Measurements from ENCODE around the gene TMCC2. TPM values are rescaled to one million over a fixed set of nuclear protein-coding genes. Genes with fewer than 3 reads are reported as not detected.
A peak's percentile ranks its signal among the peaks of the same experiment; 100 is the strongest.

The TMCC2 gene
- total and polyA plus RNA-seq, 2 of the 4 experiments (the other 2 are of a cell fraction): 2.0 to 4.2 TPM

GRCh38 chr1:205296154-205296553, 68.4 kb downstream of the TMCC2 start:
- Histone ChIP-seq H2BK5ac (ENCODE audit: low read depth, low read length, poor library complexity, severe bottlenecking) (peak overlapping the region; percentile 97), H3K79me1 (ENCODE audit: low read depth in 1 of 2, low read length in 2 of 2) (peaks cover 20 to 63% of the 10 kb centered on the region in 2 experiments), H4K91ac (ENCODE audit: insufficient read depth, low read depth, low read length) (peak overlapping the region; percentile 97), H2BK15ac (ENCODE audit: low read depth, low read length) (peak overlapping the region; percentile 99), H3K23ac (ENCODE audit: low read depth, low read length) (peak overlapping the region; percentile 87; the same call in 1 of the 2 replicates), H3K9me3 (ENCODE audit: control insufficient read depth, insufficient read depth, low read length) (no peaks in the 10 kb centered on the region), H3K36me3 (ENCODE audit: control insufficient read depth, insufficient read depth, low read length) (no peaks in the 10 kb centered on the region), H4K20me1 (ENCODE audit: insufficient read depth, low read length) (no peaks in the 10 kb centered on the region), H3K4me1 (ENCODE audit: control insufficient read depth, insufficient read depth, low read length) (peaks cover 37% of the 10 kb centered on the region), H3K9ac (ENCODE audit: low read depth, low read length) (no peak overlapping the region), H3K9me1 (ENCODE audit: insufficient read depth, low read length) (peaks cover 36% of the 10 kb centered on the region), H2AFZ (replicated peaks; ENCODE audit: low read length, poor library complexity) (no peak overlapping the region), H3K18ac (ENCODE audit: low read depth, low read length) (peak overlapping the region; percentile 95; the same call in 1 of the 2 replicates), H4K5ac (ENCODE audit: low read depth, low read length) (peak overlapping the region; percentile 82; the same call in 1 of the 2 replicates), H3K27ac (ENCODE audit: insufficient read depth, low read length) (peak overlapping the region; percentile 65), H3K4me3 (ENCODE audit: insufficient read depth, low read depth, low read length) (no peak overlapping the region), H2AK5ac (ENCODE audit: low read depth, low read length) (peak overlapping the region; percentile 99), H3K27me3 (ENCODE audit: control insufficient read depth, insufficient read depth, low read length) (no peaks in the 10 kb centered on the region), H2BK120ac (ENCODE audit: low read depth, low read length) (peak overlapping the region; percentile 99), H3K4me2 (ENCODE audit: low read depth, low read length) (no peak overlapping the region), H2AK9ac (replicated peaks; ENCODE audit: low read depth, low read length, poor library complexity) (peak overlapping the region; percentile 60), H3K4ac (ENCODE audit: low read depth, low read length) (peak overlapping the region; percentile 99), H4K8ac (ENCODE audit: low read depth in 2 of 2, low read length in 2 of 2) (peak overlapping the region; percentile 81 to 97), H3K14ac (replicated peaks; ENCODE audit: low read depth, low read length) (peak overlapping the region; percentile 77), H2BK20ac (ENCODE audit: low read depth, low read length) (peak overlapping the region; percentile 100), H3K56ac (ENCODE audit: extremely low read depth, insufficient read depth, low read length) (peak overlapping the region; percentile 66)
- 77% methylated on average over 2 of the region's 2 CpGs; no CpG with 5 or more reads in 1 of the 2 experiments for WGBS, 2 experiments (ENCODE audit: extremely low coverage in 2 of 2, insufficient read length in 1 of 2)
- POLR2A ChIA-PET (ENCODE audit: unreplicated experiment): no interaction called here
- BruUV-seq (replicated peaks): no TSS peak
- no peak for DNase-seq
- dilution Hi-C loops (cut with HindIII; ENCODE audit: low sequenced_read_pairs, unreplicated experiment): no loop called here
- ATAC-seq (ENCODE audit: low read depth): no peak
- TF ChIP-seq ELK1 (IDR thresholded peaks at IDR 0.05; ENCODE audit: borderline replicate concordance, low read depth, low read length) (no peak), CEBPB (IDR thresholded peaks at IDR 0.05; ENCODE audit: low read depth, low read length) (no peak), RFX5 (IDR thresholded peaks at IDR 0.05; ENCODE audit: low read depth, low read length) (no peak), MAZ (IDR thresholded peaks at IDR 0.05; ENCODE audit: borderline replicate concordance, low read depth, low read length) (no peak), FOS (IDR thresholded peaks at IDR 0.05; ENCODE audit: low read depth, low read length) (no peak), MXI1 (IDR thresholded peaks at IDR 0.05; ENCODE audit: borderline replicate concordance, low read depth, low read length) (no peak), BHLHE40 (IDR thresholded peaks at IDR 0.05; ENCODE audit: low read depth, low read length) (no peak), CTCF (conservative IDR thresholded peaks at IDR 0.05; ENCODE audit: low read depth, low read length) (no peak), RAD21 (IDR thresholded peaks at IDR 0.05; ENCODE audit: low read length) (no peak)
- intact Hi-C loops (cut with micrococcal nuclease): no loop called here
- CTCF ChIA-PET: interaction anchor here (1.2 to 1.3 kb wide), 2 partner anchors 11 to 23 kb away, joined by 3 to 6 read pairs; no protein-coding TSS in a partner anchor
- in situ Hi-C loops (cut with MboI; ENCODE audit: low sequenced_read_pairs): no loop called here
